GM18502 (cell line): ENCODE results near the gene MAB21L3.
A peak's percentile ranks its signal among the peaks of the same experiment; 100 is the strongest.

Experiments used
- ATAC-seq: cut with Tn5 transposase; IDR thresholded peaks from one replicate; pipeline ENCODE4 v1.9.1; 2021; ENCODE audit warnings: mild to moderate bottlenecking; ENCODE audit not compliant: unreplicated experiment, poor library complexity

Gene MAB21L3

GRCh38 chr1:116161877-116162390 lies 50.7 kb downstream of the MAB21L3 start:
- no peak for ATAC-seq

GRCh38 chr1:116163533-116163932 lies 52.3 kb downstream of the MAB21L3 start:
- ATAC-seq, result no peak

GRCh38 chr1:116164150-116164549 lies 53.0 kb downstream of the MAB21L3 start:
- no peak for ATAC-seq

DNA sequence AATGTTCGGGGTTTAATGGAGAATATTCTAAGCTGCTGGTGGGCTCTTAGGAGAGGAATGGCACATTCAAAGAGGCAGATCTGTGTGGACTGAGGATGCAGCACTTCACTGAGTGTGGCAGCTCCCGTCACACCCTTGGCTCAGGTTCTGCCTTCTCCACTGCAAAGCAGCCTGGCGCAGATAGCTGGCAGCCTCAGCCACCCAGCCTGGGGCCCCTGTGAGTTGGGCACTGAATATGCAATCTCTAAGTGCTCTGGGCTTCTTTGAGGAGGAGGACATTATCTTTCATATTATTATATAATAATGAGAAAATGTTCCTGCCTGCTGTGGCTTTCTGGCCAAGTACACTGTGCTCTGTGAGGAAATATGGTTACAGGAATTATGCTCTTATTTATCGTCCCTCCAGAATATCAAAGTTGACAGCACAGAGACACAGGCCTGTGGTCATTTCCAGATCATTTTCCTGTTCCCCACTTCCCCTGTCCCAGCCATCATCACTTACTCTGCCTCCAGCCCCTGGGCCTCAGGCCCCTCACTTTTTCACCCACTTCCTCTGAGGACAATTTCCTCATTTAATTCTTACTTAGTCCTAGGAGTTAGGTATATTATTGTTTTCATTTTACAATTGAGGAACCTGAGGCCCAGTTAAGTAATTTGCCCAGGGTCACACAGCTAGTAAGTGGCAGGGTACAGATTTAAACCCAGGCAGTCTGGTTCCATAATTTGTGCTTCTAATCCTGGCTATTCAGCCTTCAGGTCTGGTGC lies 53.6 kb downstream of the MAB21L3 start:
- ATAC-seq, result no peak

- no peak for ATAC-seq
These were observed 54.4 kb downstream of the MAB21L3 start for GRCh38 chr1:116165572-116165971.

DNA sequence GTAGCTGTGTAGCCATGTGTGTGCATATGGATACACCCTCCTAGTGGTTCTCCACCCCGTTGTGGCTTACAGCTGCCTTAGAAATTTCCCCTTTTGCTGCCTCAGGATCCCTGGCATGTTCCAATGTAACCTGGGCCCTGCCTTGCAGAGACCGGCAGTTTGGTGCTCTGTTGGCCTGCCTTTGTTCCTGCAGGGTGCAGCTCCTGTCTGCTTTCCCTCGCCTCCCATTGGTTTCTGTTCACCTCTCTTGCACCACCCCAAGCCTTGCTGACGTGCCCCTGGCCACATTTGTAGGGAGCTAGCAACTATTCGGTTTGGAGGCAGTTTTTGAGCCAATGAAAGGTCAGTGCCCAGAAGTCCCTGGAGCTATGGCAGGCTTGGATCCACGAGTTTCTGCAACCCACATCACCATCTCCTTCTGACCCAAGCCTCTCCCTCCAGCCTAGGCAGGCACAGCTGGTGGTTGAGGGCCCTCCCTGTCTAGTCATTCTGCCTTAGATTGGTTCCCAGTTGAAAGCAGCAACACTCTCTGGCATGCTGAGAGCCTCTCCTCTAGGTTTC lies 54.9 kb downstream of the MAB21L3 start:
- no peak for ATAC-seq

- no peak for ATAC-seq
These were observed 55.5 kb downstream of the MAB21L3 start for GRCh38 chr1:116166655-116167054.

DNA sequence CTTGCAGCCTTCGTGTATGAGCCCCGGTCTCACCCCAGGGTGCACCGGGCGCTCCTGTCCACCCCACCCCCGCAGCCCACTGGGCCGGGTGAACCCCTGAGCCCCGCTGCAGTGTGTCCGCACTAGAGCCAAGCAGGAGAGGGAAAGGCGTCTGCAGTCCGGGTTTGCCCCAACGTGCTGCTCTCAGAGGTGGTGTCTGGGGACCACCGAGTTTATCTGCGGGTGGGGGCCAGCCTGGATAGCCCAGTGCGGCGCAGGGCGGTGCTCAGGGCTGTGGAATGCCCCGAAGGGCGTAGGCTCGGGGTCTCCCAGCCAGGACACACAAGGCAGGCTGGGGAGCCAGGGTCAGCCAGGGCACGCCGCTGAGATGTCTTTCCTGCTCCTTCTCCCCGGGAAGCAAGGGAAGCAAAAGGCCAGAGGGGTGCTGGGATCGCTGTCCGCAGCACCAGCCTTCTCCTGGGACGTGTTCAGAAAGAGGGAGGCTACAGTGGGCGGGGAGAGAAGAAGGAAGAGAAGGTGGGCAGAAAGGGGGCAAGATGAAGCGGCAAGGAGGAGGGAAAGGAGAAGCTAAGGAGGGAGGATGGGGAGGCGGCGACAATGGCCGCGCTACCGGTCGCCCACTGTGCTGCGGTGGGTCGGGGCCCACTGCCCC lies 56.6 kb downstream of the MAB21L3 start:
- peak; percentile 31 for ATAC-seq

DNA sequence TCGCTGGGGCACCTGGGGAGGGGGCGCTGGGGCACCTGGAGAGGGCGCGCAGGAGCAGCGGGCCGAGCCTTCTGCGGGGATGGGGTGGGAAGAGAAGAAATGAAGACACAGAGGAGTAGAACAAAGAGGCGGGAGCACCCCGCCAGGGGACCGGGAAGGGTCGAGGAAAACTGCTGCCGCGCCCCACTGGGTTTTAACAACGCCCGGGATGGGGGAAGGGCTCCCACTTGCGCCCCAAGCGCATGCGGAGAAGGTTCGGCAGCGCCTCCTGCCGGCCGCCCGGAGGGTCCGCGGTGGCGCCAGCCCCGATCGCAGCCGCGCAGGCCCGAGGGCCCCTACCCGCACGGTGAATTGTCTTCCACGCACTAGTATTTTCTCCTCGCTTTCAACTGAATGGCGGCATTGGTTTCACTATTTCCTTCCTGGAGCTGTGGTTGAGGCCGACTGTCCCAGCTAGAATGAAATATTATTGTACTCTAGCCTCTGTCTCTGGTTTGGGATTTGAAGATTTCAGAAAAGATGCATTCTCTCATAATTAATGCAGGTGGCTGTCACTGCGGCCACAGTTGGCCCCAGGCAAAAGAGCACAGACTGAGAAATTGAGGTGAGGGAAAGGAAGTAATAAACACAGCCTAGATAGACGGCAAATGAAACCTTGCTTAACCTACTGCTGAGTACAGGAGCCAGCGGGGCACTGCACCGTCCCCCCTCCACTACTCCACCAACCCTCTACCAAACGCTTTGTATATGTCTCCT lies 57.3 kb downstream of the MAB21L3 start:
- ATAC-seq, result peak; percentile 95

DNA sequence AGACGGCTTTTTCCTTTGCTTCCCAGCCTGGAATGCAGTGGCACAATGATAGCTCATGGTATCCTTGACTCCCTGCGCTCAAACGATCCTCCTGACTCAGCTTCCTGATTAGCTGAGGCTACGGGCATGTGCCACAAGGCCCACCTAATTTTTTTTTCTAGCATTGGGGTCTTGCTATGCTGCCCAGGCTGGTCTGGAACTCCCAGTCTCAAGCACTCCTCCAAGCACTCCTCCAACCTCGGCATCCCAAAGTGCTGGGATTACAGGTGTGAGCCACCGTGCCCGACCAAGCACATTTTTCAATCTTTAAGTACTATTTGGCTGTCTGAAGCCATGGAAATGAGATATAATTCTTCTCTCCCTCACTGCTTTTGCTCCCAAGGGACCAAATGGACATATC lies 58.7 kb downstream of the MAB21L3 start:
- no peak for ATAC-seq

GRCh38 chr1:116170721-116171589 lies 59.8 kb downstream of the MAB21L3 start:
- no peak for ATAC-seq

DNA sequence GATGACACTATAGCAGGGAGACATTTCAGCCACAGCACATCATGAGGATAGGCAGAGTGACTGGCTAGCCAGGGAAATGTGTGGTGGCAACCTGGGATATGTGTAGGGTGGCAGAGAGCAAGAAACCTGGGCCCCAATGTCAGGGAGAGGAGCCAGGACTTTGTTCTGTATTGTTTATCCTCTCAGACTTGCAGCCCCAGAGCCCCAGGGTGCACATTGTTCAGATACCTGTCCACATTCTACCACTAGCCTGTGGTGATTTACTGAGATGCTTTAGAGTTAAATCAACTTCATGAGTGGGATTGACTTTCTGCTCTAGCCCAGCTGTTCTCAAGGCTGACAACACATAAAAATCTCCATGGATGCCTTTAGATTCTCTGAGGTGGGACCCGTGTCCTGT lies 61.5 kb downstream of the MAB21L3 start:
- no peak for ATAC-seq

DNA sequence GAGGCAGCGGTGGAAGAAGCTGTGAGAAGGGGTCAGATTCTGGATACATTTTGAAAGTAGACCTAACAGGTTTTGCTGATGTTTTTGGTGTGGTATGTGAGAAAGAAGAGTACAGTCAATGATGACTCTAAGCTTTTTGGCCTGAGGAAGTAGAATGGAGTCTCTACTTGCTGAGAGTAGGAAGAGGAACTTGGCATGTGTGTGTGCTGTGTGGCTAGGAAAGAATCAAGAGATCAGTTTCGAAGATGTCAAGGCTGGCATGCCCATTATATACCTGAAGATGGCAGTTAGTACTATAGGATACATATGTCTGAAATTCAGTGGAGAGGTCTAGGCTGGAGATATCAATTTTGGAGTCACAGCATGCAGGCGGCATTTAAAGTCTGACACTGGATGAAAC lies 64.4 kb downstream of the MAB21L3 start:
- no peak for ATAC-seq

- no peak for ATAC-seq
These were observed 65.1 kb downstream of the MAB21L3 start for GRCh38 chr1:116176306-116176789.

- no peak for ATAC-seq
These were observed 66.7 kb downstream of the MAB21L3 start for GRCh38 chr1:116177861-116178260.

GRCh38 chr1:116178837-116179236 lies 67.6 kb downstream of the MAB21L3 start:
- no peak for ATAC-seq

- ATAC-seq, result no peak
These were observed 68.2 kb downstream of the MAB21L3 start for GRCh38 chr1:116179419-116179818.

DNA sequence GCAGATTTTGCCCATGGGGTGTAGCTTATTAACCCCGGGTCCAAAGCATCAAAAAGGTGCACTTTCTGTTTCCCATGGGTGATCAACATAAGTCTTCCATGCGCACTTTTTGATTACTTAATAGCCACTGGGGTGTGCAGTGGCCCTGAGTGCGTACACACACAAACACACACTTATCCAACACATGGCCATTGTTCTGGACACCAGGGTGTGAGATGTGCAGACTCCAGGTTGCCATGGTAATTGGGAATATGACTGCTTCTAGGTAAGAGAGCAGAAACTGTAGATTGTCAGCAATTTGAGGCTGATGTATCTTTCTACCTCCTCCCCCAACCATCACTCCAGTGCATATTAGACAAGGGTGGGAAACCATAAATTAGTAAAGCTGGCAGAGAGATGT lies 68.8 kb downstream of the MAB21L3 start:
- no peak for ATAC-seq

- no peak for ATAC-seq
These were observed 71.0 kb downstream of the MAB21L3 start for GRCh38 chr1:116182019-116182714.
